ENCODE measurements around the gene MICAL3.

DNA sequence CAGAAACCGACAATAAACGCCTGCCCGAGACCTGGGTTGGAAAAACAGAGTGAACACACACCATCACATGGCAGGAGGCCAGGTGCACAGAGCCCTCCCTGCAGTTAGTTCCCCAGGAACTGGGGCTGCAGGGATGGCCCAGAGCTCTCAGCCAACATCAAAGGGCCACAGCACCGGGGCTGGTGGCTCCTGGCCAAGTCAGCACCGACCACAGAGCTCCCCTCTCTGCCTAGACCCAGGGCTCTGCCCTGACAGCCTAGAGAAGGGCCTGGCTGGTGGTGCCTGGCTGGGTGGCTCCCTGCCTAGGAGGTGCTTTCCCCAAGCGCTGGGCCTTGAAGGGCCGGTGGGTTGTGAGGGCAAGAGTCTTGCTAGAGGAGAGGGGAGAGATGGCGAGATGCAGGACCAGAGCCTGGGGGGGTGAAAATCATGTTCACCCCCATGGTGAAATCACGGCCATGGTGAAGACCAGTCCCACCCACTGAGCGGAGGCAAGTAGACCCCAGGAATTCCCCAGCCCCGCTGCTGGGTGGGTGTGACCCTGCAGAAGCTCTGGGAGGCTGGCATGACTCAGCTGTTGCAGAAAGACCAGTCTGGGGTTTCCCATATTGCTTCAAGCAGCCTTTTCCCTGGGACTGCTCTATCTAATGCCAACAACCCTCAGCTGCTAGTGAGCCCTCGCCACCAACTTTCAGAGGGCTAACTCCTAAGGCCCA, 242.9 kb downstream of the MICAL3 start:
- no peak for TF ChIP-seq POLR2A (IDR thresholded peaks at IDR 0.05)
- TF ChIP-seq, protein P1, sequence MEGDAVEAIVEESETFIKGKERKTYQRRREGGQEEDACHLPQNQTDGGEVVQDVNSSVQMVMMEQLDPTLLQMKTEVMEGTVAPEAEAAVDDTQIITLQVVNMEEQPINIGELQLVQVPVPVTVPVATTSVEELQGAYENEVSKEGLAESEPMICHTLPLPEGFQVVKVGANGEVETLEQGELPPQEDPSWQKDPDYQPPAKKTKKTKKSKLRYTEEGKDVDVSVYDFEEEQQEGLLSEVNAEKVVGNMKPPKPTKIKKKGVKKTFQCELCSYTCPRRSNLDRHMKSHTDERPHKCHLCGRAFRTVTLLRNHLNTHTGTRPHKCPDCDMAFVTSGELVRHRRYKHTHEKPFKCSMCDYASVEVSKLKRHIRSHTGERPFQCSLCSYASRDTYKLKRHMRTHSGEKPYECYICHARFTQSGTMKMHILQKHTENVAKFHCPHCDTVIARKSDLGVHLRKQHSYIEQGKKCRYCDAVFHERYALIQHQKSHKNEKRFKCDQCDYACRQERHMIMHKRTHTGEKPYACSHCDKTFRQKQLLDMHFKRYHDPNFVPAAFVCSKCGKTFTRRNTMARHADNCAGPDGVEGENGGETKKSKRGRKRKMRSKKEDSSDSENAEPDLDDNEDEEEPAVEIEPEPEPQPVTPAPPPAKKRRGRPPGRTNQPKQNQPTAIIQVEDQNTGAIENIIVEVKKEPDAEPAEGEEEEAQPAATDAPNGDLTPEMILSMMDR (IDR thresholded peaks at IDR 0.05), result no peak
